Choroid plexus epithelial cell (primary cell): ENCODE data around the gene DBNL.

ENCODE experiments used
- DNase-seq: peaks from one replicate; pipeline ENCODE4 v3.0.0-alpha.2; 2010; ENCODE audit warnings: low read depth
- H3K4me3 ChIP-seq: 2 replicates; pipeline ENCODE4 v1.5.1; 2011; ENCODE audit warnings: low read depth, mild to moderate bottlenecking, control low read depth, low read length, moderate library complexity
- TF ChIP-seq, protein P1 (sequence below): conservative IDR thresholded peaks from 2 replicates; pipeline ENCODE4 v1.5.1; 2011; ENCODE audit warnings: low read depth, mild to moderate bottlenecking, control low read depth, inconsistent platforms, low read length, moderate library complexity

Gene DBNL

DNA sequence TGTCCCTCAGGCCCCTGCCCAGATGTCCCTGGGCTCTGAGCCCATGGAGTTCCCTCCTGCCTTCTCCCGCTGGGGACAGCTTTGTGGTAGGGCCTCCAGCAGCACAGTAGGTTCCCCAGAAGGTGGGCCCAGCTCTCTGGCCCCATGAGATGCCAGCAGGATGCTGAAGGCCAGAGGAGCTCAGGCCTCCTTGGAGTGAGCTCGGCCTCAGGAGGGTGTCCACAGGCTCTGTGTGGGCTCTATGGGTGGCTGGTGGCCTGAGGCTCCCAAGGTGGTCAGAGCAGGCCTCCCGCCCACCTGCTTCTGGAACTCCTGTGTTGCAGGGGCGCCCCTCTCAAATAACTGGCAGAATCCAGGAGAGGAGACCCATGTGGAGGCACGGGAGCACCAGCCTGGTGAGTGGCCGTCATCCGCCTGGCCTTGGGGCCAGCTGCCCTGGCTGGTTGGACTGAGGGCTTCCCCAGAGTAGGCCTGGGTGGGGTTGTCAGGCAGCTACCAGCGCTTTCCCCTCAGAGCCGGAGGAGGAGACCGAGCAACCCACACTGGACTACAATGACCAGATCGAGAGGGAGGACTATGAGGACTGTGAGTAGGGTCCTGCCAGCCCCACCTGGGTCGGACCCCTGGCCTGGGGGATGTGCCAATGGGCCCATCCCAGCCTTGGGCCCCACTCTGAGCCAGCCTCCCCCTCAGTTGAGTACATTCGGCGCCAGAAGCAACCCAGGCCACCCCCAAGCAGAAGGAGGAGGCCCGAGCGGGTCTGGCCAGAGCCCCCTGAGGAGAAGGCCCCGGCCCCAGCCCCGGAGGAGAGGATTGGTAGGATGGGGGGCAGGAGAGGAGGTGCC, 62.8 kb downstream of the DBNL start:
- DNase-seq = no peak
- TF ChIP-seq, protein P1, sequence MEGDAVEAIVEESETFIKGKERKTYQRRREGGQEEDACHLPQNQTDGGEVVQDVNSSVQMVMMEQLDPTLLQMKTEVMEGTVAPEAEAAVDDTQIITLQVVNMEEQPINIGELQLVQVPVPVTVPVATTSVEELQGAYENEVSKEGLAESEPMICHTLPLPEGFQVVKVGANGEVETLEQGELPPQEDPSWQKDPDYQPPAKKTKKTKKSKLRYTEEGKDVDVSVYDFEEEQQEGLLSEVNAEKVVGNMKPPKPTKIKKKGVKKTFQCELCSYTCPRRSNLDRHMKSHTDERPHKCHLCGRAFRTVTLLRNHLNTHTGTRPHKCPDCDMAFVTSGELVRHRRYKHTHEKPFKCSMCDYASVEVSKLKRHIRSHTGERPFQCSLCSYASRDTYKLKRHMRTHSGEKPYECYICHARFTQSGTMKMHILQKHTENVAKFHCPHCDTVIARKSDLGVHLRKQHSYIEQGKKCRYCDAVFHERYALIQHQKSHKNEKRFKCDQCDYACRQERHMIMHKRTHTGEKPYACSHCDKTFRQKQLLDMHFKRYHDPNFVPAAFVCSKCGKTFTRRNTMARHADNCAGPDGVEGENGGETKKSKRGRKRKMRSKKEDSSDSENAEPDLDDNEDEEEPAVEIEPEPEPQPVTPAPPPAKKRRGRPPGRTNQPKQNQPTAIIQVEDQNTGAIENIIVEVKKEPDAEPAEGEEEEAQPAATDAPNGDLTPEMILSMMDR = no peak
- no peak overlapping the region for H3K4me3 ChIP-seq

DNA sequence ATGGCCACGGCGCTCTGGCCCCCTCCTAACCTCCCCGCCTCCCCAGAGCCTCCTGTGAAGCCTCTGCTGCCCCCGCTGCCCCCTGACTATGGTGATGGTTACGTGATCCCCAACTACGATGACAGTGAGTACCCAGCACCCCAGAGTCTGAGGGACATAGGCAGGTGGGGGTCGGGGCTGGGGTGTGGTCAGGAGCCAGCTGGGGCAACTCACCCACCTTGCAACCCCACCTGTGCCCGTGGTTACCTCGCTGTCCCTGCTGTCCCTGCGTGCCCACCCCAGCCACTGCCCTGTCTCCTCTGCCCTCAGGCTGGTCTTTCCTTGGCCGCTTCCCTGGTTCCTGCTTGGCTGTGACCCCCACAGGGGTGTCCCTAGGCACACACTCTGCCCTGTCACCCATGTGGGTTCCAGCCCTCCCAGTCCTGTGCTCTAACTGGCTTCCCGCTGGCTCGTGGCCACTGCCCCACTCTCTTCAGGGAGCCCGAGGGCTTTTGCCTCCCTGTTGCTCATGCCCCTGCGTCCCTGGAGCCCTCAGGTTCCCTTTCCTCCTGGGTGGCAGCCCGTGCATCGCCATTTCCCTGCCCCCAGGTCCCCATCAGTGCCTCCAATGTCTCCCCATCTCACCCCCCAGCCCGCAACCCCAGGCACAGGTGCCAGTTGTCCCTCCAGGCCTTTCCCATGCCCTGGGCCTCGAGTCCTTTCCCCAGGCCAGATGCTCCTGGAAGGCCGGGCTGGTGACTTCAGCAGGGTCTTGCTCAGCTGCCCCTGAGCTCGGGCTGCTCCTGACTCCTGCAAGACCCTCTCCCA, 63.7 kb downstream of the DBNL start:
- no peak overlapping the region for H3K4me3 ChIP-seq
- TF ChIP-seq, protein P1 = no peak
- no peak for DNase-seq

DNA sequence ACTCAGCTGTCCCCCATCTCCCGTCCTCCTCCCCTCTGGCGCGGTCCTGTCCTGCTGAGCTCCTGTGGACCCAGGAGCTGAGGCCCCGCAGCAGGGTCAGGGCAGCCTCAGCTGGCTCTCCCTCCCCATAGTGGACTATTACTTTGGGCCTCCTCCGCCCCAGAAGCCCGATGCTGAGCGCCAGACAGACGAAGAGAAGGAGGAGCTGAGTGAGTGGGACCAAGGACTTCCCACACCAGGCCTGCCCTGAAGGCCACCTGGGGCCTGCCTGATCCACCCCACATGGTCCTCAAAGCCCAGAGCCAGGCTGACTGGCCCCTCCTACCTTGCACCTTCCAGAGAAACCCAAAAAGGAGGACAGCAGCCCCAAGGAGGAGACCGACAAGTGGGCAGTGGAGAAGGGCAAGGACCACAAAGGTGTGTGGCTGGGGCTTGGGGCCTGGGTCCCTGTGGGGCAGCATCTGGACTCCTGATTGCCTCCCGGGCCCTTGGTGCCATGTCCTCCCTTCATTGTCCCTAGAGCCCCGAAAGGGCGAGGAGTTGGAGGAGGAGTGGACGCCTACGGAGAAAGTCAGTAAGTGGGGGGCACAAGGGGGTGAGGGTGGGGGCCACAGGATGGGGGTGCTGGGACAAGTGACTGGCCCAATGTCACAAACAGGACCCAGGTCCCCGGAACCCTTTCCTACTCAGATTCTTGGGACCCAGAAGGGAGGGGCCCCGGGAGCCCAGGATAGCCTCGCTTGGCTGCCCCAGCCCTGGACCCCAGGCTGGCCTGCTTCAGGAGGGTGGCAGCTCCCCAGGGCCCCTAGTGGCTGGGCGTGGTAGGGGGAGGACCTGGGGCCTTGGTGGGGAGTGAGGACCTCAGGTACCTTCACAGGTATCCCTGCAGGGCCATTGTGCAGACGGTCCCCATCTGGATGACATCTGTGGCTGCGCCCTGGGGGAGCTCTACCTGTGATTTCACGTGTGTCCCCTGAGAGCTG, 64.6 kb downstream of the DBNL start:
- H3K4me3 ChIP-seq = no peak overlapping the region
- DNase-seq = no peak
- TF ChIP-seq, protein P1 = no peak

DNA sequence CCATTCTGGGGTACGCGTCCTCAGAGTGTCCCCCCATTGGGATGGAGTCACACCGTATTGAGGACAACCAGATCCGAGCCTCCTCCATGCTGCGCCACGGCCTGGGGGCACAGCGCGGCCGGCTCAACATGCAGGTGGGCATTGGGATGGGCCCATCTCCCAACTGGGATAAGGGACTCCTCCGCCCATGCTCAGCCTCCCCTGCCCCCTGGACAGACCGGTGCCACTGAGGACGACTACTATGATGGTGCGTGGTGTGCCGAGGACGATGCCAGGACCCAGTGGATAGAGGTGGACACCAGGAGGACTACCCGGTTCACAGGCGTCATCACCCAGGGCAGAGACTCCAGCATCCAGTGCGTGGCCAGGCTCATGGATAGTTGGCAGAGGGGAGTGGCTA, 65.5 kb downstream of the DBNL start:
- no peak overlapping the region for H3K4me3 ChIP-seq
- no peak for DNase-seq
- TF ChIP-seq, protein P1 = no peak

DNA sequence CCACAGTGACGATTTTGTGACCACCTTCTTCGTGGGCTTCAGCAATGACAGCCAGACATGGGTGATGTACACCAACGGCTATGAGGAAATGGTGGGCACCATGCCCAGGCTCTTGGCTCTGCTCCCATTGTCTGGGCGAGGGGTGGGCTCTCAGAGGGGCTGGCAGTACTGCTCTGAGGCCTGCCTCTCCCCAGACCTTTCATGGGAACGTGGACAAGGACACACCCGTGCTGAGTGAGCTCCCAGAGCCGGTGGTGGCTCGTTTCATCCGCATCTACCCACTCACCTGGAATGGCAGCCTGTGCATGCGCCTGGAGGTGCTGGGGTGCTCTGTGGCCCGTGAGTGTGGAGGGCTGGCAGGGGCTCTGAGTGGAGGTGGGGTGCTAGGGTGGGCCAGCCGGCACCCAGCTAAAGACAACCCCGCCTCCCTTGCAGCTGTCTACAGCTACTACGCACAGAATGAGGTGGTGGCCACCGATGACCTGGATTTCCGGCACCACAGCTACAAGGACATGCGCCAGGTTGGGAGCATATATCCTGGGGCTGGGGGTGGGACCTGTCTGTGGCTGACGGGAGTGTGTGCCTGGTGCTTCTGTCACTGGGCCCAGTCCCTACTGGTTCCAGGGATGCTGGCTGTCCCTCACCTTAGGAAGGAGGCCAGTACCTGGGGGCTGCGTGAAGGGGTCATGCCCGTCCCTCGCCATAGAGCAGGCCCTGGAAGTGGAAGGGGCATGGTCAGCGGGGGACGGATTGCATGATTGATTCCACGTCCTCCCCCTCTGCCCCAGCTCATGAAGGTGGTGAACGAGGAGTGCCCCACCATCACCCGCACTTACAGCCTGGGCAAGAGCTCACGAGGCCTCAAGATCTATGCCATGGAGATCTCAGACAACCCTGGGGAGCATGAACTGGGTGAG, 66.5 kb downstream of the DBNL start:
- H3K4me3 ChIP-seq = no peak overlapping the region
- TF ChIP-seq, protein P1 = no peak
- DNase-seq = no peak
